Prostate gland (tissue), 2 donors: ENCODE measurements around the gene CROCC2. TPM values are rescaled to one million over a fixed set of nuclear protein-coding genes. Genes with fewer than 3 reads are reported as not detected.

Experiments used
- DNase-seq: peaks from one replicate; pipeline ENCODE4 v3.0.0-alpha.2; 2019; ENCODE audit warnings: low spot score
- H3K27ac ChIP-seq, 2 donors: fragments of 200-600 bp; sonication (generic); 2 replicates each; pipeline ENCODE4 v1.5.1; 2017 to 2019
- H3K27me3 ChIP-seq: fragments of 200-600 bp; sonication (generic); replicated peaks from 2 replicates; pipeline ENCODE4 v1.5.1; 2019; ENCODE audit not compliant: insufficient read depth
- H3K36me3 ChIP-seq, 2 donors: fragments of 200-600 bp; sonication (generic); 1 replicate in 1 of 2; 2 replicates in 1 of 2; pipeline versions ENCODE4 v1.5.1 to v1.8.1; 2017 to 2019
- H3K4me1 ChIP-seq: fragments of 200-600 bp; sonication (generic); replicated peaks from 2 replicates; pipeline ENCODE4 v1.5.1; 2019
- H3K4me3 ChIP-seq, 2 donors: fragments of 200-600 bp; sonication (generic); 2 replicates each; pipeline ENCODE4 v1.5.1; 2017 to 2019
- H3K9me3 ChIP-seq: fragments of 200-600 bp; sonication (generic); 2 replicates; pipeline ENCODE4 v1.5.1; 2017
- CTCF ChIP-seq, 4 experiments: fragments of 200-600 bp in 2 of 4; fragments of 450-650 bp in 2 of 4; sonication (generic) in 2 of 4; IDR thresholded peaks; 1 replicate in 3 of 4; 2 replicates in 1 of 4; pipeline ENCODE4 v1.5.1; 2016 to 2019; ENCODE audit warnings: antibody characterized with exemption in 4 of 4, mild to moderate bottlenecking in 2 of 4, moderate library complexity in 2 of 4
- POLR2A ChIP-seq: fragments of 450-650 bp; IDR thresholded peaks from one replicate; pipeline ENCODE4 v1.6.1; 2016; ENCODE audit warnings: antibody characterized with exemption, mild to moderate bottlenecking
- POLR2AphosphoS5 ChIP-seq: sonication (generic); formaldehyde crosslinking; IDR thresholded peaks from one replicate; pipeline ENCODE4 v1.6.1; 2017; ENCODE audit warnings: antibody characterized with exemption
- WGBS: methylation state at CpG from one replicate; pipeline ENCODE4 v1.1.5; 2018; 5-methylcytosine and 5-hydroxymethylcytosine counted together
- intact Hi-C: fragments of 100-400 bp; cut with DNase I; formaldehyde crosslinking; loops from one replicate; pipeline ENCODE4 v1.14.2; 2022
- total RNA-seq, 2 donors: library from RNA; depleted of rRNA; stranded (reverse); fragments of >200 nt; gene quantifications; one replicate each; pipeline ENCODE4 v1.1.0, GENCODE V29; 2016

CROCC2 gene
- total RNA-seq, 2 donors from 2014 or later: 0.23 TPM; not detected in 1

- intact Hi-C loops: no loop called here
- Histone ChIP-seq H3K27me3 (no peaks in the 10 kb centered on the region), H3K36me3 (no peaks in the 10 kb centered on the region), H3K4me3 (no peak overlapping the region), H3K9me3 (no peaks in the 10 kb centered on the region), H3K27ac (peak overlapping the region in 1 of 2 donors; percentile 35), H3K4me1 (peaks cover 23% of the 10 kb centered on the region)
- peak; percentile 45 for DNase-seq
- no peak for TF ChIP-seq POLR2A
- peak; percentile 59 for TF ChIP-seq POLR2AphosphoS5
- WGBS: 56% methylated on average over 10 of the region's 10 CpGs
Observed at GRCh38 chr2:241014764-241015163, 108.6 kb downstream of the CROCC2 start.

GRCh38 chr2:241015439-241015838 is 109.3 kb downstream of the CROCC2 start:
- 96% methylated on average over 13 of the region's 13 CpGs for WGBS
- peak; percentile 2 for DNase-seq

GRCh38 chr2:241017228-241017940 is 111.2 kb downstream of the CROCC2 start:
- TF ChIP-seq POLR2AphosphoS5 (no peak), POLR2A (no peak), CTCF (IDR thresholded peaks at IDR 0.05) (no peak)
- Histone ChIP-seq H3K27me3 (no peaks in the 10 kb centered on the region), H3K36me3 (no peaks in the 10 kb centered on the region), H3K9me3 (no peaks in the 10 kb centered on the region), H3K4me1 (peaks cover 6% of the 10 kb centered on the region), H3K27ac (no peak overlapping the region), H3K4me3 (no peak overlapping the region)
- peak; percentile 2 for DNase-seq
- WGBS: 96% methylated on average over 13 of the region's 13 CpGs
- intact Hi-C loops: no loop called here

More at GRCh38 chr2:241015439-241015838, 109.3 kb downstream of the CROCC2 start:
- peak overlapping the region in 1 of 2 donors; percentile 35 for H3K27ac ChIP-seq
- H3K4me1 ChIP-seq: peaks cover 17% of the 10 kb centered on the region
- no peaks in the 10 kb centered on the region for H3K27me3 ChIP-seq
- H3K4me3 ChIP-seq: no peak overlapping the region
- no peaks in the 10 kb centered on the region for H3K36me3 ChIP-seq
- H3K9me3 ChIP-seq: no peaks in the 10 kb centered on the region
- TF ChIP-seq POLR2AphosphoS5 (no peak), CTCF (IDR thresholded peaks at IDR 0.05) (no peak)
- intact Hi-C loops: no loop called here

GRCh38 chr2:241018051-241018891 is 112.1 kb downstream of the CROCC2 start:
- no peak for TF ChIP-seq CTCF (IDR thresholded peaks at IDR 0.05)
- no peak for TF ChIP-seq POLR2AphosphoS5
- TF ChIP-seq POLR2A: no peak
- Histone ChIP-seq H3K36me3 (no peaks in the 10 kb centered on the region), H3K4me1 (peaks cover 6% of the 10 kb centered on the region), H3K27ac (no peak overlapping the region), H3K4me3 (no peak overlapping the region), H3K9me3 (no peaks in the 10 kb centered on the region), H3K27me3 (no peaks in the 10 kb centered on the region)
- peak; percentile 3 for DNase-seq
- 96% methylated on average over 26 of the region's 26 CpGs for WGBS
- intact Hi-C loops: no loop called here

- Histone ChIP-seq H3K36me3 (no peaks in the 10 kb centered on the region), H3K27ac (no peak overlapping the region), H3K4me1 (peaks cover 2% of the 10 kb centered on the region), H3K27me3 (no peaks in the 10 kb centered on the region), H3K9me3 (no peaks in the 10 kb centered on the region), H3K4me3 (no peak overlapping the region)
- no peak for DNase-seq
- intact Hi-C loops: no loop called here
- WGBS: 98% methylated on average over 19 of the region's 20 CpGs
- TF ChIP-seq CTCF (IDR thresholded peaks at IDR 0.05) (no peak), POLR2A (no peak), POLR2AphosphoS5 (no peak)
Observed at GRCh38 chr2:241019441-241020139, 113.5 kb downstream of the CROCC2 start.
